Stimulated activated CD8-positive, alpha-beta memory T cell treated with anti-CD3 and anti-CD28 coated beads, Interleukin-15, amount 100 ng/mL, for 24 hours (primary cell): Measurements from ENCODE around the gene ITGA2.

Source experiments
- DNase-seq: peaks from one replicate; pipeline ENCODE4 v3.0.0-alpha.2; 2020; ENCODE audit warnings: low read depth

The ITGA2 gene

GRCh38 chr5:53059281-53059680 is 70.1 kb downstream of the ITGA2 start:
- no peak for DNase-seq

GRCh38 chr5:53063176-53063575 is 74.0 kb downstream of the ITGA2 start:
- DNase-seq: no peak

GRCh38 chr5:53063791-53064190 is 74.6 kb downstream of the ITGA2 start:
- DNase-seq: no peak

- no peak for DNase-seq
Observed at GRCh38 chr5:53066088-53066487, 76.9 kb downstream of the ITGA2 start.

- no peak for DNase-seq
Observed at GRCh38 chr5:53067641-53068040, 78.5 kb downstream of the ITGA2 start.

- DNase-seq: no peak
Observed at GRCh38 chr5:53068291-53068836, 79.2 kb downstream of the ITGA2 start.

- no peak for DNase-seq
Observed at GRCh38 chr5:53069626-53070025, 80.5 kb downstream of the ITGA2 start.

- DNase-seq: no peak
Observed at GRCh38 chr5:53071298-53071697, 82.1 kb downstream of the ITGA2 start.

GRCh38 chr5:53071738-53072137 is 82.6 kb downstream of the ITGA2 start:
- DNase-seq: no peak

- no peak for DNase-seq
Observed at GRCh38 chr5:53073348-53073747, 84.2 kb downstream of the ITGA2 start.

- no peak for DNase-seq
Observed at GRCh38 chr5:53076014-53076583, 86.9 kb downstream of the ITGA2 start.

GRCh38 chr5:53080271-53080670 is 91.1 kb downstream of the ITGA2 start:
- DNase-seq: no peak

- no peak for DNase-seq
Observed at GRCh38 chr5:53083927-53084326, 94.8 kb downstream of the ITGA2 start.

GRCh38 chr5:53084546-53085255 is 95.5 kb downstream of the ITGA2 start:
- DNase-seq: no peak

GRCh38 chr5:53087171-53087570 is 98.0 kb downstream of the ITGA2 start:
- DNase-seq: no peak

- DNase-seq: no peak
Observed at GRCh38 chr5:53087621-53088121, 98.5 kb downstream of the ITGA2 start.

- no peak for DNase-seq
Observed at GRCh38 chr5:53089481-53089991, 100.4 kb downstream of the ITGA2 start.

- no peak for DNase-seq
Observed at GRCh38 chr5:53090229-53090628, 101.1 kb downstream of the ITGA2 start.

GRCh38 chr5:53091289-53091688 is 102.1 kb downstream of the ITGA2 start:
- DNase-seq: no peak

- DNase-seq: no peak
Observed at GRCh38 chr5:53092242-53092641, 103.1 kb downstream of the ITGA2 start.

GRCh38 chr5:53095217-53095616 is 106.1 kb downstream of the ITGA2 start:
- DNase-seq: no peak

- peak; percentile 36 for DNase-seq
Observed at GRCh38 chr5:53095931-53096525, 106.9 kb downstream of the ITGA2 start.

GRCh38 chr5:53099546-53099945 is 110.4 kb downstream of the ITGA2 start:
- DNase-seq: no peak
